OCI-LY3 (cell line): ENCODE results near the gene ANXA4.

Source experiments
- H2AFZ ChIP-seq: fragments of 200-600, 300-600 bp; shearing (Covaris generic); 2 replicates; pipeline ENCODE4 v1.6.0; 2014; ENCODE audit warnings: antibody characterized with exemption, low read depth, low read length
- H3K27ac ChIP-seq: fragments of 200-600, 300-600 bp; sonication (generic); 2 replicates; pipeline ENCODE4 v1.5.1; 2014; ENCODE audit warnings: mild to moderate bottlenecking, low read length, moderate library complexity, mixed read lengths
- H3K27me3 ChIP-seq: fragments of 200-600, 300-600 bp; sonication (generic); 2 replicates; pipeline ENCODE4 v1.6.1; 2014; ENCODE audit warnings: low read depth, low read length, mixed read lengths
- H3K36me3 ChIP-seq: fragments of 200-600, 300-600 bp; sonication (generic); replicated peaks from 2 replicates; pipeline ENCODE3; 2014; ENCODE audit warnings: low read depth, low read length, mixed read lengths
- H3K4me1 ChIP-seq: fragments of 300-600, 200-600 bp; sonication (generic); 2 replicates; pipeline ENCODE4 v1.6.1; 2014; ENCODE audit warnings: low read length, mixed read lengths
- H3K4me2 ChIP-seq: fragments of 200-600, 300-600 bp; sonication (generic); 2 replicates; pipeline ENCODE4 v1.6.1; 2014; ENCODE audit warnings: low read length, mixed read lengths
- H3K4me3 ChIP-seq: fragments of 300-600, 200-600 bp; sonication (generic); 2 replicates; pipeline ENCODE4 v1.5.1; 2014; ENCODE audit warnings: antibody characterized with exemption, mild to moderate bottlenecking, low read length, moderate library complexity
- H3K79me2 ChIP-seq: fragments of 300-600, 200-600 bp; shearing (Covaris generic); 2 replicates; pipeline ENCODE4 v1.6.1; 2014; ENCODE audit warnings: mild to moderate bottlenecking, low read length, mixed read lengths
- H3K9ac ChIP-seq: fragments of 300-600, 200-600 bp; shearing (Covaris generic); 2 replicates; pipeline ENCODE4 v1.6.0; 2014; ENCODE audit warnings: mild to moderate bottlenecking, low read length, moderate library complexity
- H3K9me3 ChIP-seq: fragments of 200-600, 300-600 bp; shearing (Covaris generic); 2 replicates; pipeline ENCODE4 v1.6.1; 2014; ENCODE audit warnings: low read length, mixed read lengths; ENCODE audit not compliant: insufficient read depth
- H4K20me1 ChIP-seq: fragments of 200-600, 300-600 bp; sonication (generic); 2 replicates; pipeline ENCODE4 v1.6.1; 2016; ENCODE audit warnings: low read length, mixed read lengths; ENCODE audit not compliant: insufficient read depth
- EZH2phosphoT487 ChIP-seq: fragments of 200-600 bp; shearing (Covaris generic); IDR thresholded peaks from 2 replicates; pipeline ENCODE4 v1.6.1; 2018; ENCODE audit warnings: antibody characterized with exemption, mixed run types, low read depth
- TF ChIP-seq, protein P1 (sequence below): fragments of 200-600, 300-600 bp; sonication (generic); IDR thresholded peaks from 2 replicates; pipeline ENCODE4 v1.5.1; 2014; ENCODE audit warnings: antibody characterized with exemption, low read length, low read depth

The ANXA4 gene

DNA sequence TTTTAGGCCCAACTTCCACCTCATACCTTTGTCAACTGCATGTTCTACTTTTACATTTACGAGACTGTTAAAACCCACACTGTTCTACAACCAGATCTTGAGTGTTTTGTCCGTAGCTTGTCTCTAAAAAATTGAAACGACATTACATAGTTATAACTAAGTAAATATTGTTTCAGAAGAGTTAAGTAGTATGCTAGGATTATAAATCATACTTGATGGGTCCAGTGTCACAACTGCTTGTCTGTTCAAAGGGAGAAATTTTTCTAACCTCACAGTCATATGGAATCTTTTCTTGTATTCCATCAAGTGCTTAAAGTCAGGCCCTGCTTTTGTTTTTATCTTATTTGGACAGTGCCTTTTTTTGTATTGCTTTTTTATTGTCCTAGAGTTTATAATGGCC lies 91.8 kb downstream of the ANXA4 start:
- Histone ChIP-seq H3K4me2 (no peak overlapping the region), H3K79me2 (peaks cover 74% of the 10 kb centered on the region)

DNA sequence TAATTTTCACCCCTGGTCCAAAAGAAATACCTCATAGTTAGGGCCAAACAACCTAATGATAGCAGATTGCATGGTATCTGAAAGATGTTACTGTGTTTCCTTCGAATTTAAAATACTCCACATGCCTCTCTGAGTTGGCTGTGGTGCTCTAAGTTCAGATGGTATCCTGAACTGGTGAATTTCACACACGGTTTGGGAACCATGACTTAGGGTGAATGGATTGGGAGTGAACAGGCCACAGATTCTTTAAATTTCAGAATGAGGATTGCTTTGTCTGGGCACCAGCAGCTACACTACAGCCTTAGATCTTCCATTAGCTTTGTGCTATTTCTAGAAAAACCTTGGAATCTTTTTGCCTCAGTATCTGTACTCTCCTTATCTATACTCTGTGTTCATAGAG lies 93.7 kb downstream of the ANXA4 start:
- Histone ChIP-seq H3K36me3 (peaks cover 6% of the 10 kb centered on the region), H2AFZ (no peak overlapping the region), H3K4me2 (no peak overlapping the region), H3K4me1 (peaks cover 25% of the 10 kb centered on the region), H3K4me3 (no peak overlapping the region), H3K9ac (no peak overlapping the region), H3K27me3 (no peaks in the 10 kb centered on the region), H3K9me3 (no peaks in the 10 kb centered on the region), H3K79me2 (peaks cover 63% of the 10 kb centered on the region), H4K20me1 (0 out of 2 replicates have a peak, but pooled peaks cover 4% of the 10 kb centered on the region), H3K27ac (no peak overlapping the region)
- TF ChIP-seq EZH2phosphoT487, result no peak
- TF ChIP-seq, protein P1, sequence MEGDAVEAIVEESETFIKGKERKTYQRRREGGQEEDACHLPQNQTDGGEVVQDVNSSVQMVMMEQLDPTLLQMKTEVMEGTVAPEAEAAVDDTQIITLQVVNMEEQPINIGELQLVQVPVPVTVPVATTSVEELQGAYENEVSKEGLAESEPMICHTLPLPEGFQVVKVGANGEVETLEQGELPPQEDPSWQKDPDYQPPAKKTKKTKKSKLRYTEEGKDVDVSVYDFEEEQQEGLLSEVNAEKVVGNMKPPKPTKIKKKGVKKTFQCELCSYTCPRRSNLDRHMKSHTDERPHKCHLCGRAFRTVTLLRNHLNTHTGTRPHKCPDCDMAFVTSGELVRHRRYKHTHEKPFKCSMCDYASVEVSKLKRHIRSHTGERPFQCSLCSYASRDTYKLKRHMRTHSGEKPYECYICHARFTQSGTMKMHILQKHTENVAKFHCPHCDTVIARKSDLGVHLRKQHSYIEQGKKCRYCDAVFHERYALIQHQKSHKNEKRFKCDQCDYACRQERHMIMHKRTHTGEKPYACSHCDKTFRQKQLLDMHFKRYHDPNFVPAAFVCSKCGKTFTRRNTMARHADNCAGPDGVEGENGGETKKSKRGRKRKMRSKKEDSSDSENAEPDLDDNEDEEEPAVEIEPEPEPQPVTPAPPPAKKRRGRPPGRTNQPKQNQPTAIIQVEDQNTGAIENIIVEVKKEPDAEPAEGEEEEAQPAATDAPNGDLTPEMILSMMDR, result no peak

More for the DNA sequence above, 91.8 kb downstream of the ANXA4 start:
- Histone ChIP-seq H3K4me1 (peaks cover 28% of the 10 kb centered on the region), H3K9ac (no peak overlapping the region), H3K4me3 (no peak overlapping the region), H2AFZ (no peak overlapping the region), H3K36me3 (peaks cover 3% of the 10 kb centered on the region), H3K27me3 (no peaks in the 10 kb centered on the region), H3K9me3 (no peaks in the 10 kb centered on the region), H3K27ac (no peak overlapping the region), H4K20me1 (0 out of 2 replicates have a peak, but pooled peaks cover 4% of the 10 kb centered on the region)
- TF ChIP-seq EZH2phosphoT487, result no peak

DNA sequence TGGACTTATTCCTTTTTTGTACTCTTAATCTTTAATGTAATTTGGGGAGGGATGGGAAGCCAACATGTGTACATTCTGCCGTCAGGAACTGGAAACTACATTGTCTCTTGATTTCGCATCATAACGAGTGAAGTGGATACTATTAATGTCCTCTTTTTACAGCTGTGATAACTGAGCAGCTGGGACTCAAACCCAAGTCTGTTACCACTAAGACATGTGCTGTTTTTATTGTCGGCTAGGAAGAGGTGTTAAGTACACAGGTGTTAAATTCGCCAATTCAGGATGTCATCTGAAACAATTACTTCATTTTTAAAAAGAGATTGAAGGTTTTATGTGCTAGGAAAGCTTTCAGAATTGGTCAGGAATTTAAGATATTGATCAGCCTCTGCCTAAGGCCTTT lies 94.4 kb downstream of the ANXA4 start:
- Histone ChIP-seq H3K4me1 (peaks cover 20% of the 10 kb centered on the region), H3K79me2 (peaks cover 56% of the 10 kb centered on the region), H3K9me3 (no peaks in the 10 kb centered on the region), H3K4me2 (no peak overlapping the region), H4K20me1 (0 out of 2 replicates have a peak, but pooled peaks cover 4% of the 10 kb centered on the region), H3K9ac (no peak overlapping the region), H2AFZ (no peak overlapping the region), H3K27me3 (no peaks in the 10 kb centered on the region), H3K36me3 (peaks cover 9% of the 10 kb centered on the region), H3K4me3 (no peak overlapping the region), H3K27ac (no peak overlapping the region)
- TF ChIP-seq EZH2phosphoT487, result no peak
- TF ChIP-seq, protein P1, result no peak

DNA sequence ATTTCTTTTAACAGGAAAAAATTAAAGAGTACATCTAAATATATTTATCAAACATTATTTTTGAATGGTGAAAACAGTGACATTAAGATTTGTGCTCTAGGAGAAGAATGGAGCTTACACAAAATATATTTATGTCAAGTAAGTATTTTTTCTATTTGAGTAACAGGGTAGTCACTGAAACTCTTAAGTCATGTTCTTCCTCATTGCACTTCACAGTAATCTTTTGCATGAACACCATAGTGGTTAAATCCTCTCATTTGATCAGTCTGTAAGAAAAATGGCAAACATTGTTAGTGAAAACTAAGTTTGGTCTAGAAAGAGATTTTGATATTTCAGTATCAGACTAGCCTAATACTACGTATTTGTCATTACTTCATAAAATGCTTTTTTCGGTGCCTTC lies 95.6 kb downstream of the ANXA4 start:
- Histone ChIP-seq H4K20me1 (0 out of 2 replicates have a peak, but pooled peaks cover 4% of the 10 kb centered on the region), H3K27me3 (no peaks in the 10 kb centered on the region), H3K4me2 (peak overlapping the region; percentile 48), H2AFZ (no peak overlapping the region), H3K79me2 (peaks cover 45% of the 10 kb centered on the region), H3K27ac (no peak overlapping the region), H3K9ac (no peak overlapping the region), H3K9me3 (no peaks in the 10 kb centered on the region), H3K4me1 (peaks cover 20% of the 10 kb centered on the region), H3K36me3 (peaks cover 9% of the 10 kb centered on the region), H3K4me3 (peak overlapping the region; percentile 17; the same call in 1 of the 2 replicates)
- TF ChIP-seq, protein P1, result no peak
- TF ChIP-seq EZH2phosphoT487, result no peak

DNA sequence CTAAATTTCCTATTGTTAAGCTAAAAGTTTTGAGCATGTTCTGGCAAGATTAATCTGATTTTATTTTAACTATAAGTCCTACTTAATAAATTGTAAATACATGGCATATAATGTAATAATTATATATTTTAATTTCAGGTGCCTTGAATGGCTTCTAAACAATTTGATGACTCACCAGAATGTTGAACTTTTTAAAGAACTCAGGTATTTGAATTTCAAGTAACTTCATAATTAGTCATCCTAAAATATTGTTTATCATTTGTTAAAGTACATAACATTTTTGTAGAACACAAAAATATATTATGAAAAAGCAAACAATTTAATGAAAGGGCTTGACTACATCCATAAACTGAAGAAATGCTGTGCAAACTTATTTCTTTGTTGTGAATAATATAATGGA lies 102.1 kb downstream of the ANXA4 start:
- Histone ChIP-seq H3K27me3 (no peaks in the 10 kb centered on the region), H2AFZ (no peak overlapping the region), H3K4me1 (no peaks in the 10 kb centered on the region), H3K9me3 (no peaks in the 10 kb centered on the region), H3K27ac (no peak overlapping the region), H3K4me3 (no peak overlapping the region), H3K4me2 (no peak overlapping the region), H3K79me2 (no peaks in the 10 kb centered on the region), H3K9ac (no peak overlapping the region), H3K36me3 (peaks cover 20% of the 10 kb centered on the region), H4K20me1 (no peaks in the 10 kb centered on the region)
- TF ChIP-seq EZH2phosphoT487, result no peak
- TF ChIP-seq, protein P1, result no peak
